ENCODE results near the gene SCN8A. TPM values are rescaled to one million over a fixed set of nuclear protein-coding genes. Genes with fewer than 3 reads are reported as not detected.

SCN8A gene
- total and polyA plus RNA-seq, 4 donors = 0.06 to 0.77 (median 0.26) TPM

- ATAC-seq (ENCODE audit: insufficient read depth, low FRiP score) (no peak), DNase-seq (peak; percentile 26 to 60 (median 45))
- TF ChIP-seq CTCF (IDR thresholded peaks at IDR 0.05; ENCODE audit: control extremely low read depth, extremely low read depth) = no peak
- no peaks in the 10 kb centered on the region for H3K36me3 ChIP-seq (ENCODE audit: control insufficient read depth in 4 of 4, insufficient read depth in 4 of 4, low read length in 4 of 4)
- peaks cover 0 to 4% (median 0%) of the 10 kb centered on the region in 5 donors for H3K4me1 ChIP-seq (ENCODE audit: control insufficient read depth in 5 of 5, insufficient read depth in 5 of 5, low read length in 5 of 5)
- H3K27ac ChIP-seq (ENCODE audit: low read depth in 1 of 2, low read length in 1 of 2) = no peak overlapping the region
- H3K27me3 ChIP-seq (ENCODE audit: control insufficient read depth in 3 of 3, insufficient read depth in 3 of 3, low read length in 2 of 3) = peaks cover 0 to 12% (median 7%) of the 10 kb centered on the region in 3 donors
- H3K9me3 ChIP-seq (ENCODE audit: control insufficient read depth in 4 of 4, insufficient read depth in 3 of 4, low read length in 3 of 4) = no peaks in the 10 kb centered on the region
- H3K4me3 ChIP-seq = no peak overlapping the region
- no peak overlapping the region for H3K9ac ChIP-seq (ENCODE audit: insufficient read depth in 1 of 2, low read length in 2 of 2)
- 8% methylated on average over 42 to 44 of the region's 44 CpGs for WGBS, 2 donors
Observed at GRCh38 chr12:51721282-51721940, 130.4 kb downstream of the SCN8A start.

GRCh38 chr12:51722431-51722830, 131.4 kb downstream of the SCN8A start:
- H3K27me3 ChIP-seq (ENCODE audit: control insufficient read depth in 3 of 3, insufficient read depth in 3 of 3, low read length in 2 of 3) = peaks cover 0 to 12% (median 7%) of the 10 kb centered on the region in 3 donors
- no peaks in the 10 kb centered on the region for H3K9me3 ChIP-seq (ENCODE audit: control insufficient read depth in 4 of 4, insufficient read depth in 3 of 4, low read length in 3 of 4)
- DNase-seq (no peak), ATAC-seq (ENCODE audit: insufficient read depth, low FRiP score) (no peak)
- H3K36me3 ChIP-seq (ENCODE audit: control insufficient read depth in 4 of 4, insufficient read depth in 4 of 4, low read length in 4 of 4) = no peaks in the 10 kb centered on the region
- peaks cover 0 to 4% (median 0%) of the 10 kb centered on the region in 5 donors for H3K4me1 ChIP-seq (ENCODE audit: control insufficient read depth in 5 of 5, insufficient read depth in 5 of 5, low read length in 5 of 5)
- H3K4me3 ChIP-seq = no peak overlapping the region
- TF ChIP-seq CTCF (IDR thresholded peaks at IDR 0.05; ENCODE audit: control extremely low read depth, extremely low read depth) = no peak
- no peak overlapping the region for H3K9ac ChIP-seq (ENCODE audit: insufficient read depth in 1 of 2, low read length in 2 of 2)
- no peak overlapping the region for H3K27ac ChIP-seq (ENCODE audit: low read depth in 1 of 2, low read length in 1 of 2)

- no peak for TF ChIP-seq CTCF (IDR thresholded peaks at IDR 0.05; ENCODE audit: control extremely low read depth, extremely low read depth)
- Histone ChIP-seq H3K36me3 (ENCODE audit: control insufficient read depth in 4 of 4, insufficient read depth in 4 of 4, low read length in 4 of 4) (no peaks in the 10 kb centered on the region), H3K9ac (ENCODE audit: insufficient read depth in 1 of 2, low read length in 2 of 2) (no peak overlapping the region), H3K9me3 (ENCODE audit: control insufficient read depth in 4 of 4, insufficient read depth in 3 of 4, low read length in 3 of 4) (no peaks in the 10 kb centered on the region), H3K27me3 (ENCODE audit: control insufficient read depth in 3 of 3, insufficient read depth in 3 of 3, low read length in 2 of 3) (peaks cover 0 to 12% (median 7%) of the 10 kb centered on the region in 3 donors), H3K4me3 (no peak overlapping the region), H3K4me1 (ENCODE audit: control insufficient read depth in 5 of 5, insufficient read depth in 5 of 5, low read length in 5 of 5) (peaks cover 0 to 4% (median 0%) of the 10 kb centered on the region in 5 donors), H3K27ac (ENCODE audit: low read depth in 1 of 2, low read length in 1 of 2) (no peak overlapping the region)
- DNase-seq (no peak), ATAC-seq (ENCODE audit: insufficient read depth, low FRiP score) (no peak)
- WGBS, 2 donors = 89 to 93% methylated on average over 1 of the region's 1 CpG
Observed at GRCh38 chr12:51726161-51726560, 135.1 kb downstream of the SCN8A start.

- no peaks in the 10 kb centered on the region for H3K36me3 ChIP-seq (ENCODE audit: control insufficient read depth in 4 of 4, insufficient read depth in 4 of 4, low read length in 4 of 4)
- H3K27me3 ChIP-seq (ENCODE audit: control insufficient read depth in 3 of 3, insufficient read depth in 3 of 3, low read length in 2 of 3) = peaks cover 0 to 9% (median 4%) of the 10 kb centered on the region in 3 donors
- no peak overlapping the region for H3K4me3 ChIP-seq
- H3K4me1 ChIP-seq (ENCODE audit: control insufficient read depth in 5 of 5, insufficient read depth in 5 of 5, low read length in 5 of 5) = no peaks in the 10 kb centered on the region
- H3K9ac ChIP-seq (ENCODE audit: insufficient read depth in 1 of 2, low read length in 2 of 2) = no peak overlapping the region
- DNase-seq = no peak
- TF ChIP-seq CTCF (IDR thresholded peaks at IDR 0.05; ENCODE audit: control extremely low read depth, extremely low read depth) = no peak
- H3K27ac ChIP-seq (ENCODE audit: low read depth in 1 of 2, low read length in 1 of 2) = no peak overlapping the region
- peaks cover 0 to under 1% (median 0%) of the 10 kb centered on the region in 4 donors for H3K9me3 ChIP-seq (ENCODE audit: control insufficient read depth in 4 of 4, insufficient read depth in 3 of 4, low read length in 3 of 4)
- 81 to 88% methylated on average over 2 of the region's 2 CpGs for WGBS, 2 donors
- no peak for ATAC-seq (ENCODE audit: insufficient read depth, low FRiP score)
Observed at GRCh38 chr12:51726931-51727330, 135.9 kb downstream of the SCN8A start.
